HG02981 (cell line): ENCODE data around the gene ZNF138.
"Not testable (repeated sequence)": the region's sequence is repeated elsewhere in the genome, so short reads cannot be mapped to it uniquely, and the experiment has no call there.

Source experiments
- ATAC-seq: cut with Tn5 transposase; IDR thresholded peaks from one replicate; pipeline ENCODE4 v1.9.1; 2021; ENCODE audit warnings: mild to moderate bottlenecking, moderate library complexity; ENCODE audit not compliant: unreplicated experiment

ZNF138 gene

GRCh38 chr7:64794171-64794844 lies at the start of gene ZNF138:
Gene ZNF138 (plus strand): TSS chr7:64794428. CDS start chr7:64794569, 141 bp downstream.
- ATAC-seq, result peak; percentile 100

- no peak for ATAC-seq
These were observed 49.5 kb upstream of the ZNF138 start for GRCh38 chr7:64744680-64745079.

- ATAC-seq, result no peak
These were observed 46.4 kb upstream of the ZNF138 start for GRCh38 chr7:64747802-64748201.

- ATAC-seq, result no peak
These were observed 41.2 kb upstream of the ZNF138 start for GRCh38 chr7:64753032-64753431.

GRCh38 chr7:64755865-64756264 lies 38.4 kb upstream of the ZNF138 start:
- no peak for ATAC-seq

GRCh38 chr7:64758151-64758550 lies 36.1 kb upstream of the ZNF138 start:
- ATAC-seq, result no peak

GRCh38 chr7:64768824-64769223 lies 25.4 kb upstream of the ZNF138 start:
- no peak for ATAC-seq

- ATAC-seq, result no peak
These were observed 19.9 kb upstream of the ZNF138 start for GRCh38 chr7:64774204-64774842.

- ATAC-seq, result no peak
These were observed 18.9 kb upstream of the ZNF138 start for GRCh38 chr7:64775289-64775688.

- not testable (repeated sequence) for ATAC-seq
These were observed 9.4 kb upstream of the ZNF138 start for GRCh38 chr7:64784842-64785241.

- no peak for ATAC-seq
These were observed 6.9 kb upstream of the ZNF138 start for GRCh38 chr7:64787295-64787694.

GRCh38 chr7:64789241-64789640 lies 5.0 kb upstream of the ZNF138 start:
- ATAC-seq, result not testable (repeated sequence)

- no peak for ATAC-seq
These were observed 997 bp upstream of the ZNF138 start for GRCh38 chr7:64793106-64793755.

- no peak for ATAC-seq
These were observed 948 bp downstream of the ZNF138 start for GRCh38 chr7:64795176-64795575.

GRCh38 chr7:64799169-64799568 lies 4.9 kb downstream of the ZNF138 start:
- not testable (repeated sequence) for ATAC-seq

- ATAC-seq, result no peak
These were observed 8.5 kb downstream of the ZNF138 start for GRCh38 chr7:64802699-64803098.

- no peak for ATAC-seq
These were observed 13.6 kb downstream of the ZNF138 start for GRCh38 chr7:64807731-64808365.

- ATAC-seq, result no peak
These were observed 17.5 kb downstream of the ZNF138 start for GRCh38 chr7:64811767-64812166.

- no peak for ATAC-seq
These were observed 36.7 kb downstream of the ZNF138 start for GRCh38 chr7:64830926-64831325.

- no peak for ATAC-seq
These were observed 37.9 kb downstream of the ZNF138 start for GRCh38 chr7:64832136-64832535.

- no peak for ATAC-seq
These were observed 40.8 kb downstream of the ZNF138 start for GRCh38 chr7:64834989-64835388.

- ATAC-seq, result not testable (repeated sequence)
These were observed 41.6 kb downstream of the ZNF138 start for GRCh38 chr7:64835856-64836255.
